GM21515 (cell line): ENCODE results near the gene KLC1.

Experiments used
- ATAC-seq: cut with Tn5 transposase; IDR thresholded peaks from one replicate; pipeline ENCODE4 v1.9.1; 2021; ENCODE audit not compliant: unreplicated experiment

The KLC1 gene

DNA sequence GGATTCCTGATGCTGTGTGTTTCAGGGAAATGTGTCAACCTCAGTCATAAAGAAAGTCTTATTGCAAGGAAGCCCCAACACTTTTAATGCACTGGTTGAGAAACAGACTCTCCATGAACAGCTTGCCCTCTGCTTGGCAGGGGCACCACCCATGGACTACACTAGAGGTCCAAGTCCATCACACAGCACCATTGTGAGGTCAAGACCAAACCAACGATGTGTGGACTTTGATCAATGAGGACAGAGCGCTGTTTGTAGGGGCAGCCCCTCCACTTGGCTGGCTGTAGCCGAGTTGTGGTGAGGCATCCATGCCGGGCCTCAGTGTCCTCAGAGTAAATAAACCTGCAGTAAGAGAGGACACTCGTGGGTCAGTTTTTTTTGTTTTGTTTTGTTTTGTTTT lies 116.4 kb downstream of the KLC1 start:
- no peak for ATAC-seq

GRCh38 chr14:103746701-103747100 lies 117.7 kb downstream of the KLC1 start:
- no peak for ATAC-seq

DNA sequence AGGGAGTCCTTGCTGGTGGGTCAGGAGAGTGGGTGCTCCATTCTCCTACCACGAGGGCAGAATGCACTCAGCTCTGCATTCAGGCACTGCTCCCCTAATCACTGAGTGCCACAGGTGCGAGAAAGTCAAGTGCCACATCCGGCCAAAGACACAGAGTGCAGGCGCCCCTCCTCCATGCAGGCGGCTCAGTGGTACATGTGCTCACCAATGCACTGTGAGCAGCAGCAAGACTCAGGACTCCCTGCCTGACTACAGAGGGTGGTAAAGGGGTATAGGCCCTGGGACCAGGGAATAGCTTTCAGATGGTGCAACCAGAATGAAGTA lies 119.5 kb downstream of the KLC1 start:
- no peak for ATAC-seq

GRCh38 chr14:103749452-103749851 lies 120.4 kb downstream of the KLC1 start:
- no peak for ATAC-seq

DNA sequence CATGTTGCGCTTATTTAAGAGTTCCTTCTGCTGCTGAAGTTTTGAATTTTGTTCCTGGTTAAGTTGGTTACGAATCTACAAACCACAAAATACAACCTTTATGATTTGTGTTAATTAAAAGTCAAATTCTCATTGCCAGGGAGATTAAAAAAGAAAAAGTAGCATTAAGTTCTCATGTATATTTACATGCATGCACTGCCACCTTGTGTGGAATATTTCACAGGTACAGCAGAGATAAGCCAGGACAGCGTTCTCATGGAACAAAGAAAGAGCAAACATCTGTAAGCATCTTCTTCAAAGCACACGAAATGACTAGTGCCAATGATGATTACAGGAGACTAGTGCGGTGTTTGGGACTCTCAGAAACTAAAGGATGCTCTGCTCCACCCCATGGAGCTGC lies 120.8 kb downstream of the KLC1 start:
- no peak for ATAC-seq
